KMS-11 (cell line): ENCODE results near the gene GPR180.
A peak's percentile ranks its signal among the peaks of the same experiment; 100 is the strongest.

Experiments used
- H2AFZ ChIP-seq: fragments of 200-600 bp; sonication (generic); 2 replicates; pipeline ENCODE4 v1.6.1; 2016; ENCODE audit warnings: antibody characterized with exemption, mixed run types, low read depth
- H3K27ac ChIP-seq: fragments of 200-600 bp; sonication (generic); 2 replicates; pipeline ENCODE4 v1.6.1; 2016; ENCODE audit warnings: mild to moderate bottlenecking, mixed run types
- H3K27me3 ChIP-seq: fragments of 200-600 bp; sonication (generic); 2 replicates; pipeline ENCODE4 v1.6.1; 2017; ENCODE audit warnings: mild to moderate bottlenecking, low read depth, mixed run types, moderate library complexity; ENCODE audit not compliant: insufficient read depth
- H3K36me3 ChIP-seq: fragments of 200-600 bp; sonication (generic); 2 replicates; pipeline ENCODE4 v1.6.1; 2017; ENCODE audit warnings: mild to moderate bottlenecking, mixed run types; ENCODE audit not compliant: insufficient read depth
- H3K4me1 ChIP-seq: fragments of 200-600 bp; sonication (generic); 2 replicates; pipeline ENCODE4 v1.6.1; 2016; ENCODE audit warnings: mild to moderate bottlenecking, low read depth, mixed run types; ENCODE audit not compliant: poor library complexity, severe bottlenecking
- H3K4me2 ChIP-seq: fragments of 200-600 bp; sonication (generic); 2 replicates; pipeline ENCODE4 v1.7.0; 2016; ENCODE audit warnings: mild to moderate bottlenecking, mixed run types
- H3K4me3 ChIP-seq: fragments of 200-600 bp; sonication (generic); IDR thresholded peaks from 2 replicates; pipeline ENCODE4 v1.6.1; 2017; ENCODE audit warnings: low read depth, low read length, mixed read lengths; ENCODE audit not compliant: insufficient read depth
- H3K79me2 ChIP-seq: fragments of 200-600 bp; sonication (generic); 2 replicates; pipeline ENCODE4 v1.6.1; 2016; ENCODE audit warnings: low read depth, mixed run types; ENCODE audit not compliant: insufficient read depth
- H3K9ac ChIP-seq: fragments of 200-600 bp; sonication (generic); 2 replicates; pipeline ENCODE4 v1.6.1; 2016; ENCODE audit warnings: mild to moderate bottlenecking, mixed run types
- H4K20me1 ChIP-seq: fragments of 200-600 bp; sonication (generic); 2 replicates; pipeline ENCODE4 v1.6.1; 2016; ENCODE audit warnings: mild to moderate bottlenecking, mixed run types; ENCODE audit not compliant: insufficient read depth
- CTCF ChIP-seq: fragments of 200-600 bp; sonication (generic); conservative IDR thresholded peaks from 2 replicates; pipeline ENCODE4 v1.6.1; 2017; ENCODE audit warnings: low read depth, mild to moderate bottlenecking, antibody characterized with exemption, low read length, moderate library complexity, mixed read lengths

The GPR180 gene

GRCh38 chr13:94601446-94602431 lies at the start of gene GPR180:
TSS of gene GPR180 (plus strand) at chr13:94601857. CDS start at chr13:94601928, 71 bp downstream.
- peak within 1 kb of the TSS; percentile 86 for H3K4me2 ChIP-seq
- peaks cover 14% of the 10 kb centered on the region for H3K4me1 ChIP-seq
- peak within 1 kb of the TSS; percentile 42 for H3K27ac ChIP-seq
- H3K4me3 ChIP-seq, result no peak within 1 kb of the TSS
- H3K9ac ChIP-seq, result peak within 1 kb of the TSS; percentile 60
- peaks cover 8% of the 10 kb centered on the region; the same call in 1 of the 2 replicates for H3K79me2 ChIP-seq
- H3K36me3 ChIP-seq, result no peaks in the 10 kb centered on the region
- TF ChIP-seq CTCF, result no peak
- H4K20me1 ChIP-seq, result no peaks in the 10 kb centered on the region
- peak within 1 kb of the TSS; percentile 49 for H2AFZ ChIP-seq
- H3K27me3 ChIP-seq, result no peaks in the 10 kb centered on the region

- H2AFZ ChIP-seq, result peak overlapping the region; percentile 7; the same call in 1 of the 2 replicates
These were observed 49.6 kb upstream of the GPR180 start for GRCh38 chr13:94552095-94552494.

GRCh38 chr13:94553766-94554165 lies 47.9 kb upstream of the GPR180 start:
- no peaks in the 10 kb centered on the region for H3K79me2 ChIP-seq
- no peaks in the 10 kb centered on the region for H3K27me3 ChIP-seq
- no peak overlapping the region for H3K27ac ChIP-seq
- H3K4me2 ChIP-seq, result no peak overlapping the region
- H3K4me1 ChIP-seq, result peaks cover 15% of the 10 kb centered on the region
- H3K9ac ChIP-seq, result no peak overlapping the region
- no peak overlapping the region for H2AFZ ChIP-seq
- no peaks in the 10 kb centered on the region for H4K20me1 ChIP-seq
- TF ChIP-seq CTCF, result no peak
- H3K4me3 ChIP-seq, result no peak overlapping the region
- H3K36me3 ChIP-seq, result no peaks in the 10 kb centered on the region

More at GRCh38 chr13:94552095-94552494, 49.6 kb upstream of the GPR180 start:
- H3K27ac ChIP-seq, result peak overlapping the region; percentile 33; the same call in 1 of the 2 replicates
- no peaks in the 10 kb centered on the region for H3K79me2 ChIP-seq
- no peak for TF ChIP-seq CTCF
- no peaks in the 10 kb centered on the region for H4K20me1 ChIP-seq
- no peak overlapping the region for H3K4me3 ChIP-seq
- H3K27me3 ChIP-seq, result no peaks in the 10 kb centered on the region
- no peaks in the 10 kb centered on the region for H3K36me3 ChIP-seq
- H3K4me2 ChIP-seq, result peak overlapping the region; percentile 45
- no peak overlapping the region for H3K9ac ChIP-seq
- peaks cover 24% of the 10 kb centered on the region for H3K4me1 ChIP-seq

- no peaks in the 10 kb centered on the region for H3K36me3 ChIP-seq
- H3K4me2 ChIP-seq, result no peak overlapping the region
- H3K27ac ChIP-seq, result no peak overlapping the region
- H3K9ac ChIP-seq, result no peak overlapping the region
- no peaks in the 10 kb centered on the region for H3K79me2 ChIP-seq
- no peak overlapping the region for H2AFZ ChIP-seq
- no peaks in the 10 kb centered on the region for H4K20me1 ChIP-seq
- no peak overlapping the region for H3K4me3 ChIP-seq
- no peak for TF ChIP-seq CTCF
- peaks cover 15% of the 10 kb centered on the region for H3K4me1 ChIP-seq
- H3K27me3 ChIP-seq, result no peaks in the 10 kb centered on the region
These were observed 45.6 kb upstream of the GPR180 start for GRCh38 chr13:94556041-94556440.
